ENCODE results near the gene ATG16L2. TPM values are rescaled to one million over a fixed set of nuclear protein-coding genes. Genes with fewer than 3 reads are reported as not detected.

ATG16L2 gene
- total RNA-seq, 1 donor from 2014 or later, result 32.2 TPM

GRCh38 chr11:72812967-72813739 lies 1.1 kb upstream of the ATG16L2 start:
- peak in 2 of 3 experiments; percentile 22 to 27 for TF ChIP-seq CTCF (IDR thresholded peaks at IDR 0.05)
- TF ChIP-seq POLR2AphosphoS5 (IDR thresholded peaks at IDR 0.05; ENCODE audit: insufficient read depth in 1 of 2, low read depth in 1 of 2), result no peak
- DNase-seq (ENCODE audit: extremely low spot score in 2 of 2), result peak in 1 of 2 donors; percentile 90
- peaks cover 0 to 9% of the 10 kb centered on the region in 2 donors for H3K36me3 ChIP-seq
- no peaks in the 10 kb centered on the region for H3K9me3 ChIP-seq
- H3K4me3 ChIP-seq, result peak overlapping the region; percentile 81 to 95
- H3K4me1 ChIP-seq, result peaks cover 43% of the 10 kb centered on the region
- intact Hi-C loops (cut with DNase I), result no loop called here
- H3K27me3 ChIP-seq, result no peaks in the 10 kb centered on the region
- H3K27ac ChIP-seq, result peak overlapping the region; percentile 95

GRCh38 chr11:72813740-72814285 lies 398 bp upstream of the ATG16L2 start:
- Histone ChIP-seq H3K4me3 (peak overlapping the region; percentile 81 to 95), H3K36me3 (peaks cover 0 to 14% of the 10 kb centered on the region in 2 donors), H3K27ac (peak overlapping the region; percentile 95), H3K9me3 (no peaks in the 10 kb centered on the region), H3K27me3 (no peaks in the 10 kb centered on the region), H3K4me1 (peaks cover 43% of the 10 kb centered on the region)
- intact Hi-C loops (cut with DNase I), result no loop called here
- no peak for TF ChIP-seq CTCF (IDR thresholded peaks at IDR 0.05)
- TF ChIP-seq POLR2A (IDR thresholded peaks at IDR 0.05), result peak in 1 of 2 donors; percentile 36
- TF ChIP-seq POLR2AphosphoS5 (IDR thresholded peaks at IDR 0.05; ENCODE audit: insufficient read depth in 1 of 2, low read depth in 1 of 2), result peak; percentile 30 to 91
- peak; percentile 90 to 96 for DNase-seq (ENCODE audit: extremely low spot score in 2 of 2)

- Histone ChIP-seq H3K9me3 (no peaks in the 10 kb centered on the region), H3K27me3 (no peaks in the 10 kb centered on the region), H3K36me3 (peaks cover 0 to 22% of the 10 kb centered on the region in 2 donors), H3K4me3 (peak overlapping the region; percentile 81 to 95), H3K4me1 (peaks cover 43% of the 10 kb centered on the region), H3K27ac (peak overlapping the region; percentile 95)
- TF ChIP-seq POLR2A (IDR thresholded peaks at IDR 0.05) (no peak), CTCF (IDR thresholded peaks at IDR 0.05) (no peak), POLR2AphosphoS5 (IDR thresholded peaks at IDR 0.05; ENCODE audit: insufficient read depth in 1 of 2, low read depth in 1 of 2) (no peak)
- no peak for DNase-seq (ENCODE audit: extremely low spot score in 2 of 2)
- intact Hi-C loops (cut with DNase I), result no loop called here
Measured at GRCh38 chr11:72815110-72815618, 953 bp downstream of the ATG16L2 start.

GRCh38 chr11:72816404-72816990 lies 2.3 kb downstream of the ATG16L2 start:
- no peak for DNase-seq (ENCODE audit: extremely low spot score in 2 of 2)
- no peak overlapping the region for H3K27ac ChIP-seq
- intact Hi-C loops (cut with DNase I), result no loop called here
- H3K9me3 ChIP-seq, result no peaks in the 10 kb centered on the region
- TF ChIP-seq POLR2A (IDR thresholded peaks at IDR 0.05) (no peak), POLR2AphosphoS5 (IDR thresholded peaks at IDR 0.05; ENCODE audit: insufficient read depth in 1 of 2, low read depth in 1 of 2) (no peak), CTCF (IDR thresholded peaks at IDR 0.05) (no peak)
- H3K4me1 ChIP-seq, result peaks cover 52% of the 10 kb centered on the region
- H3K36me3 ChIP-seq, result peaks cover 0 to 22% of the 10 kb centered on the region in 2 donors
- no peaks in the 10 kb centered on the region for H3K27me3 ChIP-seq
- H3K4me3 ChIP-seq, result no peak overlapping the region

Measured in vagina (tissue), 2 donors.